Upper lobe of right lung (tissue), 1 donor: ENCODE results near the gene SLC44A1. TPM values are rescaled to one million over a fixed set of nuclear protein-coding genes. Genes with fewer than 3 reads are reported as not detected.

Experiments used
- ATAC-seq: fragments of 200-7000 bp; cut with Tn5 transposase; one replicate; pipeline ENCODE4 v1.9.1; 2020; ENCODE audit warnings: mild to moderate bottlenecking, moderate library complexity
- DNase-seq: peaks from one replicate; pipeline ENCODE4 v3.0.0-alpha.2; 2020
- H3K27ac ChIP-seq: fragments of 200-600 bp; one replicate; pipeline ENCODE4 v1.8.0; 2022
- H3K27me3 ChIP-seq: fragments of 200-600 bp; one replicate; pipeline ENCODE4 v1.8.0; 2022; ENCODE audit warnings: mild to moderate bottlenecking
- H3K36me3 ChIP-seq: fragments of 200-600 bp; one replicate; pipeline ENCODE4 v1.8.0; 2022
- H3K4me1 ChIP-seq: fragments of 200-600 bp; one replicate; pipeline ENCODE4 v1.8.0; 2022
- H3K4me3 ChIP-seq: fragments of 200-600 bp; one replicate; pipeline ENCODE4 v1.8.0; 2022; ENCODE audit warnings: mild to moderate bottlenecking
- H3K9me3 ChIP-seq: fragments of 200-600 bp; one replicate; pipeline ENCODE4 v1.8.0; 2022
- intact Hi-C: fragments of 100-400 bp; cut with DNase I; formaldehyde crosslinking; loops from one replicate; pipeline ENCODE4 v1.11.0; 2022
- total RNA-seq: library from RNA; stranded (reverse); fragmentation: NEBNext Ultra II Directional; extraction: Animal tissue kit (Norgen Biotek cat#: 25700); gene quantifications from one replicate; pipeline ENCODE4 v1.2.1, GENCODE V29; 2021
- TF ChIP-seq, protein P1 (sequence below): fragments of 200-600 bp; IDR thresholded peaks from one replicate; pipeline ENCODE4 v1.8.0; 2022; ENCODE audit warnings: antibody characterized with exemption
- donor health status: DM: no; HTN: yes; CAD: no; lungs with severe emphysema.

The SLC44A1 gene
- total RNA-seq, 1 donor from 2014 or later: 66.1 TPM

DNA sequence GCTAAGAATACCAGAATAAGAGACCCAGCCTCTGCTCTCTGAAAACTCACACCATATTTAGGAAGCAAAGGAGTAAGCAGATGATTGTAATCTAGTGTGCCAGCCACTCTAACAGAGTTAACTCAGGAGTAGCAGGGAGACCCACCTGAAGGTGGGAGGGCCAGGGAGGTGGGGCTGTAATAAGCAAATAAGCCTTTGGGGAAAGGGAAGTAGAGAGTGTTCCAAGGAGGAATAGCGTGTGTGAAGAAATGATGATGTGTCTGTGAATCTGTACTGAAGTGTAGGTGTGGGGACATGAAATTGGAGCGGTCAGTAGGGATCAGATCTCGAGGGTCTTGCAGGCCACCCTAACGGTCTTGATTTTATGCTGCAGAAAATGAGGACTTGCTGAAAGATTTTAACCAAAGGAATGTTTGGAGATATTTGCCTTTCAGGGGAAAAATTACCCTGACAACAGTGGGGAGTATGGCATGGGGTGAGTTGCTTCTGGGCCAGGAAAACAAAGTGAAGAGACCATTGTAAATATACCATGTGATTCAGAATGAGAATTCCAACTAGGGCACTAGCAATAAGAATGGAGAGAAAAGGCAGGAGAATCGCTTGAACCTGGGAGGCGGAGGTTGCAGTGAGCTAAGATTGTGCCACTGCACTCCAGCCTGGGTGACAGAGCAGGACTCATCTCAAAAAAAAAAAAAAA lies 159.2 kb downstream of the SLC44A1 start:
- Histone ChIP-seq H3K27ac (no peak overlapping the region), H3K4me1 (no peaks in the 10 kb centered on the region), H3K9me3 (no peaks in the 10 kb centered on the region), H3K36me3 (no peaks in the 10 kb centered on the region), H3K4me3 (no peak overlapping the region), H3K27me3 (no peaks in the 10 kb centered on the region)
- ATAC-seq: no peak
- TF ChIP-seq, protein P1, sequence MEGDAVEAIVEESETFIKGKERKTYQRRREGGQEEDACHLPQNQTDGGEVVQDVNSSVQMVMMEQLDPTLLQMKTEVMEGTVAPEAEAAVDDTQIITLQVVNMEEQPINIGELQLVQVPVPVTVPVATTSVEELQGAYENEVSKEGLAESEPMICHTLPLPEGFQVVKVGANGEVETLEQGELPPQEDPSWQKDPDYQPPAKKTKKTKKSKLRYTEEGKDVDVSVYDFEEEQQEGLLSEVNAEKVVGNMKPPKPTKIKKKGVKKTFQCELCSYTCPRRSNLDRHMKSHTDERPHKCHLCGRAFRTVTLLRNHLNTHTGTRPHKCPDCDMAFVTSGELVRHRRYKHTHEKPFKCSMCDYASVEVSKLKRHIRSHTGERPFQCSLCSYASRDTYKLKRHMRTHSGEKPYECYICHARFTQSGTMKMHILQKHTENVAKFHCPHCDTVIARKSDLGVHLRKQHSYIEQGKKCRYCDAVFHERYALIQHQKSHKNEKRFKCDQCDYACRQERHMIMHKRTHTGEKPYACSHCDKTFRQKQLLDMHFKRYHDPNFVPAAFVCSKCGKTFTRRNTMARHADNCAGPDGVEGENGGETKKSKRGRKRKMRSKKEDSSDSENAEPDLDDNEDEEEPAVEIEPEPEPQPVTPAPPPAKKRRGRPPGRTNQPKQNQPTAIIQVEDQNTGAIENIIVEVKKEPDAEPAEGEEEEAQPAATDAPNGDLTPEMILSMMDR: no peak
- intact Hi-C loops: no loop called here
- no peak for DNase-seq

DNA sequence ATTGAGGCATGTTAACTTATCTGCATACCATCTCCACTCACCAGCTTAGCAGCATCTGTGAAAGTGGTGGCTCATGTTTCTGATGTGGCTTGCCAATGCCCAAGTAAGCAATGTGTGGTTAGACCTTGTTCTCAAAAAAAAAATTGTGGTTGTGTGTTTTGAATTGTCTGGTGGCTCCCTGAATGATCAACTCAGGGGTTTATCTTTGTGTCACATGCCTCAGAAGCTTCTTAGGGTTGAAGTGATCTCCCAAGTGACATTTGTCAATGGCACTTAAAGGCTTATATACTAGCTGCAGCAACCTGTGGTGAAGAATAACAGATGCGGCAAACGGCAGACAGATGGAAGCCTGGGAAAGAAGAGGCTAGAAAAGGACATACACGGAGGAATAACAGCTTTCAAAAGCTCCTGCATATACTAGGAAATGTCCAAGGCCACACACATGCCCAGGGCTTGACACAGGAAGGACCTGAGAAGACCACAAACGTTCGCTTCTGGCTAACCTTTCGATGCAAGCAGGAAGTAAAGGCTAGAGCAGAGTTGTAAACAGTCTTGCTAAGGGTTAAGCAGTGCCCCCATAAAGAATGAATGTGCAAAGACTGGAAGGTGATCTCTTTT lies 161.2 kb downstream of the SLC44A1 start:
- no peak for ATAC-seq
- TF ChIP-seq, protein P1: no peak
- Histone ChIP-seq H3K27ac (no peak overlapping the region), H3K36me3 (no peaks in the 10 kb centered on the region), H3K4me3 (no peak overlapping the region), H3K4me1 (no peaks in the 10 kb centered on the region), H3K9me3 (no peaks in the 10 kb centered on the region), H3K27me3 (no peaks in the 10 kb centered on the region)
- DNase-seq: no peak
- intact Hi-C loops: no loop called here

DNA sequence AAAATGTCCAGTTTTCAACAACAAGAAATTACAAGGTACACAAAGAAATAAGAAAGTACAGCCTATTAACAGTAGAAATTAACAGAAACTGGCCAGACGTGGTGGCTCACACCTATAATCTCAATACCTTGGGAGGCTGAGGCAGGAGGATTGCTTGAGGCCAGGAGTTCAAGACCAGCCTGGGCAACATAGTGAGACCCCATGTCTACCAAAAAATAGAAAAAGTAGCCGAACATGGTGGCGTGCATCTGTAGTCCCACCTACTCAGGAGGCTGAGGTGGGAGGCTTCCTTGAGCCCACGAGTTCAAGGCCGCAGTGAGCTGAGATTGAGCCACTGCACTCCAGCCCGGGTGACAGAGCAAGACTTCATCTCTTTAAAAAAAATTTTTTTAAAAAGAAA lies 161.9 kb downstream of the SLC44A1 start:
- Histone ChIP-seq H3K27ac (no peak overlapping the region), H3K4me3 (no peak overlapping the region), H3K4me1 (no peaks in the 10 kb centered on the region), H3K27me3 (no peaks in the 10 kb centered on the region), H3K9me3 (no peaks in the 10 kb centered on the region), H3K36me3 (no peaks in the 10 kb centered on the region)
- DNase-seq: no peak
- intact Hi-C loops: no loop called here
- TF ChIP-seq, protein P1: no peak
- ATAC-seq: no peak

DNA sequence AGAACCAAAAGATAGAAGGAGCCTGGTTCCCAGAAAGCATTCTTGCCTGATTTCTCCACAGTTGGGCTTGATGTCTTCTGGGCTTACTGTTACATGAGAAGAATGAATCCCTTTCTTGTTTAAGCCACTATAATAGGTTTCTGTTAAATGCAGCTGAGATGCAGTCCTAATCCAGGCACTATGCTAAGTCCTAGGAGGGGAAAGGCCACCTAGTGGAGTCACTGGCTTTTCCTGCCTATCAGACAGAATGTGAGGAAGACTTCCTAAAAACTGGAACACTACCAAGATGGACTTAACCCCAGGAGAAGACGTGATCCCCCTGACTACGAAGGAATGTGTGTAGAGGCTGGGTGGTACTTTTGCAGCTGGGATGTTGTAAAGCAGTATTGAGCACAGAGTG lies 169.1 kb downstream of the SLC44A1 start:
- Histone ChIP-seq H3K4me3 (no peak overlapping the region), H3K36me3 (no peaks in the 10 kb centered on the region), H3K9me3 (no peaks in the 10 kb centered on the region), H3K27me3 (no peaks in the 10 kb centered on the region), H3K27ac (no peak overlapping the region), H3K4me1 (peaks cover 4% of the 10 kb centered on the region)
- ATAC-seq: peak; percentile 40
- intact Hi-C loops: loop anchor here (10.0 kb wide), 1 partner anchor 259 kb away; no protein-coding TSS in a partner anchor
- DNase-seq: no peak
- TF ChIP-seq, protein P1: peak; percentile 21

DNA sequence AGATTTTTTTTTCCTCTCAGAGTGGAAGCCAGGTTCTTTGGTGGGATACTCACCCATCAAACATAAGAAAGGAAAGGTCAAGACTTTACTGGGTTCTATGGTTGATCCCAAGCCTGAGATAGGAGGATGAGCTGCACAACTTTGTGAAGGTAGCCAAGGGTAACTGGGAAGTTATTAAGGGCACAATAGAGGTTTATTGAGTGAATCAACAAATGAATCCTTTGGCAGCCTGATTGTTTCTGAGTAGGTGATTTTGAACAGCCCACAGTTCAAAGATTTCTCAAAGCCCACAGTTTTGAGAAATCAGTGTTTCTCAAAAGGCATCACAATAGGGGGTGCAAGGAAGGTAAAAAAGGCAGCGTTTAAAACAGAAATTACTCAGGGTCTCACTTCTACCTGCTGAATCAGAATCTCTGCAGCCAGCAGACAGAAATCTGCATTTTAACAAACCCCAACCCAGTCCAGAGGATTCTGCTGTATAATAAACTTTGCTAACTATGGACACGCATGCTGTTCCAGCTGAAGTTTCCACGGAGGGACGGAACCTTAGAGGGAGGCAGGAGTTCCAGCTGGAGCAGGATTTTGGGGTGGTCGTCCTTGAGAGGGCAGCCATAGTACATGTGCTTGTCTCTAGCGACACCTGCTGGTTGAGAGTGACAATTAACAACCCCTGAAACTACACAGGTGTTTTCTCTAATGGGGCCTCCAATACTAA lies 170.7 kb downstream of the SLC44A1 start:
- Histone ChIP-seq H3K4me1 (peaks cover 4% of the 10 kb centered on the region), H3K9me3 (no peaks in the 10 kb centered on the region), H3K27ac (no peak overlapping the region), H3K36me3 (no peaks in the 10 kb centered on the region), H3K4me3 (no peak overlapping the region), H3K27me3 (no peaks in the 10 kb centered on the region)
- intact Hi-C loops: loop anchor here (10.0 kb wide), 1 partner anchor 260 kb away; no protein-coding TSS in a partner anchor
- DNase-seq (no peak), ATAC-seq (peak; percentile 83)
- TF ChIP-seq, protein P1: peak; percentile 90
